ENCODE data around the gene ITGAE. TPM values are rescaled to one million over a fixed set of nuclear protein-coding genes. Genes with fewer than 3 reads are reported as not detected.

The ITGAE gene
- total RNA-seq, 1 donor from 2014 or later, result 31.8 TPM

DNA sequence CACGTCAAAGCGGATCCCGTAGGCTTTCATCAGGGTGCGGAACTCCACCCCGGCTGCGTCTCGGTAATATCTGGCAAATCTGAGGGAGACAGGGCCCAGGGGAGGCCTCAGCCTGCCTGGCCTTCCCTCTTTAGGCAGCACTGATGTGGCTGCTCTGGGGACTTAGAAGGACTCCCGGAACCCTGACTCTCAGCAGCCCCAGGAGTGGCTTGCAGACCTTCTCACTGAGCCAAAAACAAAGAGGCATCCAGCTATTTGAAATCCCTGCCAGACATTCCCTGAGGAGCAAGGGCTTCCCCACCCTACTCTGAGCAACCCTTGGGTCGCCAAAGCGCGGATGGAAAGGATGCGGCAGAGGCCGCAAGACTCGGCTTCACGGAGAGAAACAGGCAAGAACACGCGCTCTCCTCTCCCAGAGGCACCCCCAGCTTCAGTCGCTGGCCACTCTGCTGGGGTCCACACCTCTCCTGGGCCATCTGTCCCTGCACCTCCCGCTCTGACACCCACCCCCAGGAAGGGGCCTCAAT, 112.9 kb downstream of the ITGAE start:
- H3K27me3 Mint-ChIP-seq (ENCODE audit: insufficient read depth), result no peaks in the 10 kb centered on the region

DNA sequence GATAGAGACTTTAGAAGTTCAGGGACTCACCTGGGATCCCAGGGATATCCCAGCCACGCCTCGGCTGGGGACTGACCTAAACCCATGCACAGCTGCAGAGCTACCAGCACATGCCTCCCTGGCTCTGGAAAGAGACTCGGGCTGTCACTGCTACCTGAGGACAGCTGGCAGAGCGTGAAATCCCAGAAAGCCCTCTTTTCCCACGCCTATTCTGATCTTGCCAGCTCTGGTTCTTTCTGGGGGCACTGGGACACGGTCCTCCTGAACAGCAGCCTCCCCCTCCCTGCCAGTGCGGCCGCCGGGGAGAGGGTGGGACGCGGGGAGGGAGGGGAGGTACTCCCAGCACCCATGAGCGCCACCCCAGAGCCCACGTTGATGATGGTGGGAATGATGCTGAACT, 115.8 kb downstream of the ITGAE start:
- Mint-ChIP-seq H3K4me1 (ENCODE audit: low read depth) (peaks cover 23% of the 10 kb centered on the region), H3K27ac (no peak overlapping the region), H3K9me3 (no peaks in the 10 kb centered on the region), H3K36me3 (ENCODE audit: low read depth) (peaks cover 26% of the 10 kb centered on the region), H3K27me3 (ENCODE audit: insufficient read depth) (no peaks in the 10 kb centered on the region), H3K4me3 (no peak overlapping the region)
- intact Hi-C loops (cut with micrococcal nuclease), result no loop called here
- no peak for DNase-seq (ENCODE audit: low spot score)

More for the DNA sequence above, 112.9 kb downstream of the ITGAE start:
- DNase-seq (ENCODE audit: low spot score), result no peak
- intact Hi-C loops (cut with micrococcal nuclease), result no loop called here
- H3K9me3 Mint-ChIP-seq, result no peaks in the 10 kb centered on the region
- no peak overlapping the region for H3K4me3 Mint-ChIP-seq
- peak overlapping the region; percentile 40 for H3K27ac Mint-ChIP-seq
- peaks cover 24% of the 10 kb centered on the region for H3K36me3 Mint-ChIP-seq (ENCODE audit: low read depth)
- peaks cover 29% of the 10 kb centered on the region for H3K4me1 Mint-ChIP-seq (ENCODE audit: low read depth)

- no peaks in the 10 kb centered on the region for H3K27me3 Mint-ChIP-seq (ENCODE audit: insufficient read depth)
- intact Hi-C loops (cut with micrococcal nuclease), result loop anchor here (2.0 kb wide), 3 partner anchors 40 to 144 kb away; partner anchors contain the start of gene HASPIN
- no peaks in the 10 kb centered on the region for H3K9me3 Mint-ChIP-seq
- DNase-seq (ENCODE audit: low spot score), result no peak
- H3K4me3 Mint-ChIP-seq, result no peak overlapping the region
- peaks cover 18% of the 10 kb centered on the region for H3K36me3 Mint-ChIP-seq (ENCODE audit: low read depth)
- peaks cover 19% of the 10 kb centered on the region for H3K4me1 Mint-ChIP-seq (ENCODE audit: low read depth)
- H3K27ac Mint-ChIP-seq, result peak overlapping the region; percentile 28
These were observed 117.9 kb downstream of the ITGAE start for GRCh38 chr17:3683054-3683511.

- no peaks in the 10 kb centered on the region for H3K27me3 Mint-ChIP-seq (ENCODE audit: insufficient read depth)
These were observed 119.0 kb downstream of the ITGAE start for GRCh38 chr17:3682033-3682432.

GRCh38 chr17:3681565-3681964, 119.4 kb downstream of the ITGAE start:
- Mint-ChIP-seq H3K9me3 (no peaks in the 10 kb centered on the region), H3K4me1 (ENCODE audit: low read depth) (peaks cover 19% of the 10 kb centered on the region), H3K27ac (peak overlapping the region; percentile 31), H3K4me3 (no peak overlapping the region), H3K27me3 (ENCODE audit: insufficient read depth) (no peaks in the 10 kb centered on the region), H3K36me3 (ENCODE audit: low read depth) (peaks cover 25% of the 10 kb centered on the region)
- no peak for DNase-seq (ENCODE audit: low spot score)
- intact Hi-C loops (cut with micrococcal nuclease), result no loop called here

More at GRCh38 chr17:3682033-3682432, 119.0 kb downstream of the ITGAE start:
- Mint-ChIP-seq H3K27ac (peak overlapping the region; percentile 31), H3K36me3 (ENCODE audit: low read depth) (peaks cover 25% of the 10 kb centered on the region), H3K4me1 (ENCODE audit: low read depth) (peaks cover 19% of the 10 kb centered on the region), H3K4me3 (no peak overlapping the region), H3K9me3 (no peaks in the 10 kb centered on the region)
- intact Hi-C loops (cut with micrococcal nuclease), result loop anchor here (2.0 kb wide), 3 partner anchors 41 to 145 kb away; partner anchors contain the start of gene HASPIN
- no peak for DNase-seq (ENCODE audit: low spot score)

DNA sequence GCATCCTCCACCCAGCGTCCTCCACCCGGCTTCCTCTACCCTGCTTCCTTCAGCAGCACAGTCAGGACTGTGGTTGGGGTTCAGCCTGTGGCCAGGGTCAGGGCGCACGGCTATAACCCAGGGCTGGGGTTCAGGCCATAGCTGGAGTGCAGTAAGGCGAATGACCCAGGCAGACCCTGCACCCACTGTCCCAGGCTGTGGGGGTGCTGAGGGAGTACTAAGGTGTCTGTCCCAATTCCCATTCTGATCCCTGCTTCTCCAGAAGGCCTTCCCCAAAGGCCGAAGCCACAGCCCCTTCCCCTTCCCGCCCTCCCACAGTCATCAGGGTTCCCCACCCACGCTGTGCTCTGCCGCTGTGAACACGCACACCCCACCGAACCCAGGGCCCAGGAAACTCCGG, 119.9 kb downstream of the ITGAE start:
- no peak overlapping the region for H3K4me3 Mint-ChIP-seq
- H3K9me3 Mint-ChIP-seq, result no peaks in the 10 kb centered on the region
- intact Hi-C loops (cut with micrococcal nuclease), result no loop called here
- no peak overlapping the region for H3K27ac Mint-ChIP-seq
- peaks cover 19% of the 10 kb centered on the region for H3K4me1 Mint-ChIP-seq (ENCODE audit: low read depth)
- no peak for DNase-seq (ENCODE audit: low spot score)
- H3K27me3 Mint-ChIP-seq (ENCODE audit: insufficient read depth), result no peaks in the 10 kb centered on the region
- H3K36me3 Mint-ChIP-seq (ENCODE audit: low read depth), result peaks cover 29% of the 10 kb centered on the region

- no peak overlapping the region for H3K4me3 Mint-ChIP-seq
- H3K4me1 Mint-ChIP-seq (ENCODE audit: low read depth), result peaks cover 19% of the 10 kb centered on the region
- H3K9me3 Mint-ChIP-seq, result no peaks in the 10 kb centered on the region
- no peaks in the 10 kb centered on the region for H3K27me3 Mint-ChIP-seq (ENCODE audit: insufficient read depth)
- peak overlapping the region; percentile 68 for H3K27ac Mint-ChIP-seq
- no peak for DNase-seq (ENCODE audit: low spot score)
- intact Hi-C loops (cut with micrococcal nuclease), result no loop called here
- peaks cover 33% of the 10 kb centered on the region for H3K36me3 Mint-ChIP-seq (ENCODE audit: low read depth)
These were observed 121.4 kb downstream of the ITGAE start for GRCh38 chr17:3679531-3680126.

DNA sequence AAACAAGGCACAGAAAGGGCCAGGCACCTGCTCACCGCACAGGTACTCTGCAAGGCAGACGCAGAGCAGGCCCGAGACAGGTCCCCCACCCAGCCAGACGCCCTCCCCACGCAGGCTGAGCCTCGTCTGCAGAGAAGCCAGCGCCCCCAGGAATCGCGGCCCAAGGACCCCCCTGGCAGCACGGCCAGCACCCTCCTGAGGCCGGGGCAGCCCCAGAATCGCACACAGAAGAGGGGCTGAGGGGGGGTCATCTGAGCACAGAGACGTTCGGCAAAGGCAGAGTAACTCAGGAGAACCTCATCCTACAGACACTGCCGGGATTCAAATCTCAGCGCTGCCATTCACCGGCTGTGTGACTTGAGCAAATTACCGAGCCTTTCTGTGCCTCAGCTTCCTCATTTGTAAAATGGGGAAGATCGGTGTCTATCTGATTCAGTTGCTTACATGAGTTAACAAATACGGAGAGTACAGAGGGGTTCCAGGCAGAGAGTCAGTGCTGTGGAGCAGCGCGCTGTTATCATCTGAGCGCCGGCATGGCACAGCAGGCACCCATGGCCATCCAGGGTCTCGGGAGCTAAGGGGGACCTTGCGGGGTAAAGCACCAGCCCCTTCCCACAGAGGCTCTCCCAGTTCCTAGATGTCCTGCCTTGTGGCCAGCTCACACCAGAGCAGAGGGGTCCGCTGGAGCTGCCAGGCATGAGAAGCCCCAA, 122.0 kb downstream of the ITGAE start:
- no peaks in the 10 kb centered on the region for H3K9me3 Mint-ChIP-seq
- no peak overlapping the region for H3K4me3 Mint-ChIP-seq
- peaks cover 37% of the 10 kb centered on the region for H3K36me3 Mint-ChIP-seq (ENCODE audit: low read depth)
- no peaks in the 10 kb centered on the region for H3K27me3 Mint-ChIP-seq (ENCODE audit: insufficient read depth)
- no peak for DNase-seq (ENCODE audit: low spot score)
- intact Hi-C loops (cut with micrococcal nuclease), result no loop called here
- peaks cover 19% of the 10 kb centered on the region for H3K4me1 Mint-ChIP-seq (ENCODE audit: low read depth)
- no peak overlapping the region for H3K27ac Mint-ChIP-seq

DNA sequence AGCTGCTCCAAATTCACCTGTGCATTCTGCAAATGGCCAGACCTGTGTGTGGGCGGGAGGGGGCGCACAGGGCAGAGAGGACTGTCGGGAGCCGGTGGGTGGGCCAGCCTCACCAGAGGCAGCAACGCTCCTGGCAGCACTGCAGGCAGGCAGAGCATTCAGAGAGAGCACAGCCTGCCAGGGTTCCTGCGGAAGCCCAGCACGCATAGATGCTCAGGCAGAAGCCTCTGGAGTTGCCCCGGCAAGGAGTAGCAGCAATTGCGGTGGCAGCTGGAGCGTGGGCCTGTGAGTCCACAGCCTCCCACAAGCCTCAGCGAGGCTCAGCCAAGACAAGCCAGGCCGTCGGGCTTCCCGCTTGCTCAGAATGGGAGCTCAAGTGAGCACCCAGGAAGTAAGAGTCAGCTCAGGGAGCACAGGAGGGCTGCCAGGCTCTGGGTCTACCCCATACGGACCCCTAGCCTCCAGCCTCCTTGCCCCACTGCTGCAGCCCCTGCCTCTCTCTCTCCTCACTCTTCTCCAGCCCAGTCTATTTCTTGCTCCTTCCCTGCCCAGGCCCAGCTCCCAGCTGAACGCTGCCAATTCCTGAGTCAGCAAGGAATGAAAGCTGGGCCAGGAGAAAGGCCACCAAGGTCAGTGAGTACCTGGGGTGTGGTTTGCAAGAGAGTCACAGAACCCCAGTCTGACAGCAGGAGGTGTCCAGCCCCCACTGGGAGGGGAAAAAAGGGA, 122.7 kb downstream of the ITGAE start:
- Mint-ChIP-seq H3K27me3 (ENCODE audit: insufficient read depth) (no peaks in the 10 kb centered on the region), H3K4me1 (ENCODE audit: low read depth) (peaks cover 16% of the 10 kb centered on the region), H3K36me3 (ENCODE audit: low read depth) (peaks cover 36% of the 10 kb centered on the region), H3K27ac (peak overlapping the region; percentile 18), H3K9me3 (no peaks in the 10 kb centered on the region), H3K4me3 (no peak overlapping the region)
- intact Hi-C loops (cut with micrococcal nuclease), result no loop called here
- no peak for DNase-seq (ENCODE audit: low spot score)

GRCh38 chr17:3675886-3676285, 125.1 kb downstream of the ITGAE start:
- DNase-seq (ENCODE audit: low spot score), result no peak
- Mint-ChIP-seq H3K27me3 (ENCODE audit: insufficient read depth) (no peaks in the 10 kb centered on the region), H3K4me1 (ENCODE audit: low read depth) (no peaks in the 10 kb centered on the region), H3K4me3 (no peak overlapping the region), H3K9me3 (no peaks in the 10 kb centered on the region), H3K36me3 (ENCODE audit: low read depth) (peaks cover 28% of the 10 kb centered on the region), H3K27ac (peak overlapping the region; percentile 63)
- intact Hi-C loops (cut with micrococcal nuclease), result no loop called here

DNA sequence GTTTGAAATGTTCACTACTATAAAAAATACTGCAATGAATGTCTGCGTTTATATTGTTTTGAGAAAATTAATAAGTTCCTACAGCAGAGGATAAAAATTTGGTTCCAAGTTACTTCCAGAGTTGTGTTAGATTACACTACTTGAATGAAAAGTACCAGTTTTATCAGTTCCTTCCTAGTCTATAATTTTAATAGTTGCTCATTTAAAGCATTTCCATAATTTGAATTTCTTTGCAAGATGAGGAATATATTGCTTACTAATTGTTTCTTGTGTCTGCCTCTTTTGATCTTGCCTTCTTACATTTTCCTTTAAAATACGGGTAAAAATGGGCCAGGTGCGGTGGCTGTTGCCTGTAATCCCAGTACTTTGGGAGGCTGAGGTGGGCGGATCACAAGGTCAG, 128.4 kb downstream of the ITGAE start:
- Mint-ChIP-seq H3K27ac (peak overlapping the region; percentile 44), H3K27me3 (ENCODE audit: insufficient read depth) (peaks cover 2% of the 10 kb centered on the region), H3K9me3 (no peaks in the 10 kb centered on the region), H3K36me3 (ENCODE audit: low read depth) (peaks cover 31% of the 10 kb centered on the region), H3K4me1 (ENCODE audit: low read depth) (peaks cover 8% of the 10 kb centered on the region), H3K4me3 (no peak overlapping the region)
- intact Hi-C loops (cut with micrococcal nuclease), result no loop called here
- DNase-seq (ENCODE audit: low spot score), result no peak

DNA sequence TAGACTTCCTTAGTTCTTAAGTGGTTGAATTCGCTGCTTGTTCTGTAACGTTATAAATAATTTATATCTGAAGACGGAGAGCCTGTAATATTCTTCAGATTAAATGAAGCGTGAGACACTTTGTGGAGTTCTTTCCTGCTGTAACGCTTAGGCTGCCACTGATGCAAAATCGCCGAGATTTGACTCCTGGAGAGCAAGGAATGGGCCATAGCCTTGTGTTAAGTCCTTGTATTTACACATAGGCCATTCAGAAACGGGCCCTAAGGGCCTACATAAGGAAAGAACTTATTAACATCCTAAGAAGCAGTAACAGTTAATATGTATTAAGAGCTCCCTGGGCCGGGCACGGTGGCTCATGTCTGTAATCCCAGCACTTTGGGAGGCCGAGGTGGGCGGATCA, 131.4 kb downstream of the ITGAE start:
- peak overlapping the region; percentile 97 for H3K27ac Mint-ChIP-seq
- H3K36me3 Mint-ChIP-seq (ENCODE audit: low read depth), result peaks cover 21% of the 10 kb centered on the region
- no peak for DNase-seq (ENCODE audit: low spot score)
- H3K4me1 Mint-ChIP-seq (ENCODE audit: low read depth), result peaks cover 21% of the 10 kb centered on the region
- intact Hi-C loops (cut with micrococcal nuclease), result loop anchor here (2.0 to 5.0 kb wide), 2 partner anchors 25 to 223 kb away; partner anchors contain the start of gene CAMKK1
- peak overlapping the region; percentile 98 for H3K4me3 Mint-ChIP-seq
- peaks cover 2% of the 10 kb centered on the region for H3K27me3 Mint-ChIP-seq (ENCODE audit: insufficient read depth)
- H3K9me3 Mint-ChIP-seq, result no peaks in the 10 kb centered on the region

DNA sequence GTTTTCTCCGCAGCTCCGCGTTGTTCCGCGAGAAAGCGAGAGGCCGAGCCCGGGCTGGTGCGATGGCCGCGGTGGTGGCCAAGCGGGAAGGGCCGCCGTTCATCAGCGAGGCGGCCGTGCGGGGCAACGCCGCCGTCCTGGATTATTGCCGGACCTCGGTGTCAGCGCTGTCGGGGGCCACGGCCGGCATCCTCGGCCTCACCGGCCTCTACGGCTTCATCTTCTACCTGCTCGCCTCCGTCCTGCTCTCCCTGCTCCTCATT, 132.0 kb downstream of the ITGAE start:
- peak overlapping the region; percentile 98 for H3K4me3 Mint-ChIP-seq
- no peaks in the 10 kb centered on the region for H3K9me3 Mint-ChIP-seq
- no peak for DNase-seq (ENCODE audit: low spot score)
- peaks cover 21% of the 10 kb centered on the region for H3K4me1 Mint-ChIP-seq (ENCODE audit: low read depth)
- peaks cover 19% of the 10 kb centered on the region for H3K36me3 Mint-ChIP-seq (ENCODE audit: low read depth)
- H3K27me3 Mint-ChIP-seq (ENCODE audit: insufficient read depth), result peaks cover 2% of the 10 kb centered on the region
- peak overlapping the region; percentile 97 for H3K27ac Mint-ChIP-seq
- intact Hi-C loops (cut with micrococcal nuclease), result loop anchor here (2.0 to 5.0 kb wide), 2 partner anchors 26 to 223 kb away; partner anchors contain the start of gene CAMKK1
